ENCODE measurements around the gene AXIN2.

DNA sequence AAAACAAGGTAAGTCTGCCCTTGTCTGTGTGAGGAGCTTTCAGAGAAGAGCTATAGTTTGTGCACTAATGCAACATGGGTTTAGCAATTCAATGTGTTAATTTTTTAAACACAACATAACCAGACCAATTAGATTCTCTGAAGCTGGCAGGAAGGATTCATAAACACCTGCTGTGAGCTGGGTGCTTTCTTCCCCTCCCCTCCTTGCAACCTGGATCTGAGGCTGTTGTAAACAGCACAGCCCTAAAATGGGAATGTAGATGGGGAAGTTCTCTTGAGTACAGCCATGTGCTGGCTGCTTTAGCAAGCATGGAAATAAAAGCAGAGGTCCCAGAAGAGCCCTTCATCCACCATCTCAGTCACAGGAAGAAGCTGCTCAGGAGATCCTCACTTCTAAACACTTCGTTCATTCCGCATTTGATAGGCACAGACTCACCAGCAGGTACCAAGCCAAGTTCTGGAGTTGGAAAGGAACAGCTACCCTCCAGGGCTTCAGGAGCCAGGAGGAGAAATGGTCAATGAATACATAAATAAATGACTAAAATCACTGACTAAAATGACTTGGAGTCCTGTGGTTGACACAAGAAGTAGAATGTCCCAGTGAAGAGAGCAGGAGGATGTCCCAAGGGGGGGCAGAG is 21.7 kb downstream of the AXIN2 start:
- TF ChIP-seq RCOR1 (conservative IDR thresholded peaks at IDR 0.05; ENCODE audit: low read depth, low read length) (no peak), DPF2 (IDR thresholded peaks at IDR 0.05) (no peak), CHD4 (IDR thresholded peaks at IDR 0.05) (no peak), CREB1 (IDR thresholded peaks at IDR 0.05; ENCODE audit: low read depth) (no peak)
